Head of caudate nucleus (tissue), 42 donors: ENCODE results near the gene BUD13.
"Not testable (repeated sequence)": the region's sequence is repeated elsewhere in the genome, so short reads cannot be mapped to it uniquely, and the experiment has no call there.

Experiments used
- DNase-seq, 42 donors: peaks; one replicate each; pipeline versions ENCODE4 v3.0.0 to v3.0.0-alpha.2; 2020 to 2021; ENCODE audit warnings: mixed read lengths in 7 of 42
- intact Hi-C: fragments of 100-400 bp; cut with DNase I; formaldehyde crosslinking; loops from one replicate; pipeline ENCODE4 v1.15.0; 2022

The BUD13 gene, protein sequence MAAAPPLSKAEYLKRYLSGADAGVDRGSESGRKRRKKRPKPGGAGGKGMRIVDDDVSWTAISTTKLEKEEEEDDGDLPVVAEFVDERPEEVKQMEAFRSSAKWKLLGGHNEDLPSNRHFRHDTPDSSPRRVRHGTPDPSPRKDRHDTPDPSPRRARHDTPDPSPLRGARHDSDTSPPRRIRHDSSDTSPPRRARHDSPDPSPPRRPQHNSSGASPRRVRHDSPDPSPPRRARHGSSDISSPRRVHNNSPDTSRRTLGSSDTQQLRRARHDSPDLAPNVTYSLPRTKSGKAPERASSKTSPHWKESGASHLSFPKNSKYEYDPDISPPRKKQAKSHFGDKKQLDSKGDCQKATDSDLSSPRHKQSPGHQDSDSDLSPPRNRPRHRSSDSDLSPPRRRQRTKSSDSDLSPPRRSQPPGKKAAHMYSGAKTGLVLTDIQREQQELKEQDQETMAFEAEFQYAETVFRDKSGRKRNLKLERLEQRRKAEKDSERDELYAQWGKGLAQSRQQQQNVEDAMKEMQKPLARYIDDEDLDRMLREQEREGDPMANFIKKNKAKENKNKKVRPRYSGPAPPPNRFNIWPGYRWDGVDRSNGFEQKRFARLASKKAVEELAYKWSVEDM

DNA sequence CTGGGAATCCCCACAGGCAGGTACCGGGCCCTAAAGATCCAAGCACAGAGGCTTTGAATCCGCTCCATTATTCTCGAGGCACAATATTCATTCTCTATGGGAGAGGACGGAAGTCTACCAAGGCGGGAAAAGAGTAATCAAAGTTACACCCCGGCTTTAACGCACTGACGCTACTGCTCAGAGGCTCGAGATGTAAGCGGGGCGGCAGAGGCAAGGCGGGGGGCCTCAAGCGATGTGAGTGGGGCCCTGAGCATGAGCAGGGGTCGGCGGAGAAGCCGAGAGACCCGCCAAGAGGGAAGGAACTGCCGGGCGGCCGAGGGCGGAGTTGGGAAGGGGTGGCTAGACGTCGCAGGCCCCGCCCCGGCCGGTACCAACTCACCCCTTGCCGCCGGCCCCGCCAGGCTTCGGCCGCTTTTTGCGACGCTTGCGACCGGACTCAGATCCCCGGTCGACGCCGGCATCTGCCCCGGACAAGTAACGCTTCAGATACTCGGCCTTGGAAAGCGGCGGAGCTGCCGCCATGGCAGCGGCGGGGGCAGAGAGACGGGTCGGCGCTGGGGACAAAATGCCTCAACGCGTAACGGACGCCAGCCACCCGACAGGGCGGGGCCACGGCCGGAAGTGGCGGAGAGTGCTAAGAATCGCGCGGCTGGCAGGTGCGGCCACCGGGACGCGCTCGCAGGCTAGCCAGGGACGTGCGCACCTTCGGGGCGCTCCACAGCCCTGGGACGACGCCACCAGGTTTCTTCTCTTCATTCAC lies at the start of gene BUD13:
BUD13 (minus strand) TSS at position 545 of the 760 bp plus-strand sequence; CDS start at position 522, 23 bp downstream.
- intact Hi-C loops, result no loop called here
- DNase-seq, result peak; percentile 75 to 96 (median 92)

DNA sequence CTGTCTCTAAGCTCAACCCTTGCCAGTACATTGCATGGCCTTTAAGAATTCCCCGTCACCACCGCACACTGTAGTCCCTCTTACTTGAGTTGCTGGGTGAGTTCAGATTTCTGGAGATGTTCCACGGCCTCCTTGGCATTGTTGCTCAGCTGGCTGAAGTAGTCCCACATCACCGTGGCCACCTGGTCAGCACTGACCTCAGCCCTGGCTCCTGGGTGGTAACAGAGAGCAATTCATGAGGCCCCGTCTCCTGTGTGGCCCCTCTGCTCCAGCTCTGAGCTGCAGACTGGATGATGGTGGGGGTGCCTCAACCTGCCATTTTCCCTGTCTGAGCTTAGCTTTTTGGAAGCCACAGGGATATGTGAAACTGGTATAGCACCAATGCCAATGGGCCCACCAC lies 49.8 kb upstream of the BUD13 start:
- DNase-seq, result no peak
- intact Hi-C loops, result no loop called here

DNA sequence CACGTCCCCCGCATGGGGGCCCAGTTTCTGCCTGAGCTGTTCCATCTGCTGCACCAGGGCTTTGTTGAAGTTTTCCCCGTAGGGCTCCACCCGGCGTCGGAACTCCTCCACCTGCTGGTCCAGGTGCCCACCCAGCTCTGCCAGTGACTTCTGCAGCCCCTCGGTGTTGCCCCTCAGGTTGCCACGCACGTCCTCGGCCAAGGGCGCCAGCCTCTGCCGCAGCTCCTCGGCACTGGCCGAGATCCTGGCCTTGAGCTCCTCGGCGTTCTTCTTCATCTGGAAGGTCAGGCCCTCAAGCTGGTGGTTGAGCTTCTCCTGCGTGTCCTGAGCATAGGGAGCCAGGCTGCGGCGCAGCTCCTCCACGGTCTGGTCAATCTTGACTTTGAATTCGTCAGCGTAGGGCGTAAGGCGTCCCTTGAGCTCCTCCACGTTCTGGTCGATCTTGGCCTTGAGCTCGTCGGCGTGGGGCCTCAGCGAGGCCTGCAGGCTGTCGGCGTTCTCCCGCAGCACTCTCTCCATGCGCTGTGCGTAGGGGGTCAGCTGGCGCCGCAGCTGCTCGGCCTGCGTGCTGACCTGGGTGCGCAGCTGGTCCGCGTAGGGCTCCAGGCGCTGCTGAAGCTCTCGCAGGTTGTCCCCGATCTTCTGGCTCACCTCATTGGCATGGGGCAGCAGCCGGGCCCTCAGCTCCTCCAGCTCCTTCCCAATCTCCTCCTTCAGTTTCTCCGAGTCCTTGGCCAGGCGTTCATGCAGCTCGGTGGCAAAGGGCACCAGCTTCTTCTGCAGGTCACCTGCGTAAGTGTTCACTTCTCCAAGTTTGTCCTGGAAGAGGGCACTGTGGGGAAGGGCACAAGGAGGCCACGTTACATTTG lies 48.5 kb upstream of the BUD13 start:
- intact Hi-C loops, result no loop called here
- peak in 2 of 42 donors; percentile 18 to 33 for DNase-seq

DNA sequence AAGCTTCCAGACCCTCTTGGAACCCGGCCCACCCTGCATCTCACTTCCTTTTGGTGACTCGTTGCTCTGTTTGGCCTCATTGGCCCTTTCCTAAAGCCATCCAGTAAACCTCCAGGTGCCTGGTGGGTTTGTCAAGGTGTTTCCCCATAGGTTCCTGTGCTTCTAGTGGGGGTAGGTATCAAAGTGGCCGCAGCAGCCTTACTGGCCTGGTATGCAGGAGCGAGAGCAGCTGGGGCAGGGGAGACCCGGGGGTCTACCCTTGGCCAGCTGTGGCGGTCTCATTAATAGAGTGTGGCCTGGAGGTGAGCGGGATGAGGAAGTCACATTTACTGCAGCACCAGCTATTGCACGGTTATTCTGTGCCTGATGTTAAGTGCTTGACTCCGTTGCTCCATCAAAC lies 46.3 kb upstream of the BUD13 start:
- DNase-seq, result peak in 1 of 42 donors; percentile 12
- intact Hi-C loops, result no loop called here

DNA sequence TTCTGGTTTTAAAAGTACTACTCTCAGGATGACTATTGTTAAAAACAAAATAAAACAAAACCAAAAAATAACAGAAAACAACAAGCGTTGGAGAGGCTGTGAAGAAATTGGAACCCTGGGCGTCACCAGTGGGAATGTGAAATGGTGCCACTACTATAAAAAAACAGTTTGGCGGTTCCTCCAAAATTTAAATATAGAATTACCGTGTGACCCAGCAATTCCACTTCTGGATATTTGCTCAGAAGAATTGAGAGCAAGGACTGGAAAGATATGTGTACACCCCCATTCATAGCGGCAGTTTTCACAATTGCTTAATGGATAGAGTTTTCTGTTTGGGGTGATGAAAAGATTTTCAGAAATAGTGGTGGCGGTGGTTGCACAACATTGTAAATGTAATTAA lies 41.7 kb upstream of the BUD13 start:
- no peak for DNase-seq
- intact Hi-C loops, result no loop called here

DNA sequence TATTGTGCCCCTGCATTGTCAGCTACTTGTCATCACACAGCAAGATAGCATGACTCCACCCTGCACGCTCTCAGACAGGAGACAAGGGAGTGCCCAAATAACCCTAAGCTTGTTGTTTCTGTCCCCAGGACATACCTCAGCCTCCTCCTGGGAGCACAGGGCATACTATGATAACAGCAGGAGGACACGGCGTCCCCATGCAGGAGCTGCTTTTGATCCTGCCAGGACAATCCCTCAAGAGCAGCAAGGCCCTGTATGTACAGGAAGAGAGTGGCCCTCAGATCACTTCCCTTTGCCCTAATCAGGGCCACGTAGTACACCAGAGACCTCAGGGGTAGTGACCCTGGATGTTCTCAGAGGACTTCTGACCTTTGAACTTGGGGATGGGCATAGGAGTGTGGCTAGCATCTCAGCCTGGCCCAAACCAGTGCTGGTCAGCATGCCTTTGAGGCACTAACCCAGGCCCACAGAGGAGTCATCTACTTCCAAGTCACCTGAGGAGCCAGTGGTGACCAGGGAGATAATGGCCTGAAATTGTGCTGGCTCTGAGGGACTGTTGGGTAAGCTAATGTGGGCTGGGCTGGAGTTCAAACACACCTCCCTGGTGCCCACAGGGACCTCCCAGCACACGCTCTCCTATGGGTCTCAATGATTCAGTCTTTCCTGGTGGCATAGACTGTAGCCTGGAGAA lies 41.1 kb upstream of the BUD13 start:
- intact Hi-C loops, result no loop called here
- peak in 1 of 42 donors; percentile 23 for DNase-seq

DNA sequence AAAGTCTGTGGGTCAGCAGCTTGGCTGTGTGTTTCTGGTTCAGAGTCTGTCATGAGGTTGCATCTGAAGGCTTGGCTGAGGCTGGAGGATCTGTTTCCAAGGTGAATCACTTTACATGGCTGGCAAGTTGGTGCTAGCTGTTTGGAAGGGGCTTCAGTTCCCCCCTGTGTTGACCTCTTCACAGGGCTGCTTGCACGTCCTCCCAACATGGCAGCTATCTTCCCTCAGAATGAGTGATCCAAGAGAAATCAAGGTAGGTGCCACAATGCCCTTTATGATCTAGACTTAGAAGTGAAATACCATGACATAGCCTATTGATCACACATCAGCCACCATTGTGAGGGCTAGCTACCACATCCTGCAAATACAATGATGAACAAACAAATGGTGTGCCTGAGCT lies 40.4 kb upstream of the BUD13 start:
- intact Hi-C loops, result no loop called here
- peak in 1 of 42 donors; percentile 27 for DNase-seq

DNA sequence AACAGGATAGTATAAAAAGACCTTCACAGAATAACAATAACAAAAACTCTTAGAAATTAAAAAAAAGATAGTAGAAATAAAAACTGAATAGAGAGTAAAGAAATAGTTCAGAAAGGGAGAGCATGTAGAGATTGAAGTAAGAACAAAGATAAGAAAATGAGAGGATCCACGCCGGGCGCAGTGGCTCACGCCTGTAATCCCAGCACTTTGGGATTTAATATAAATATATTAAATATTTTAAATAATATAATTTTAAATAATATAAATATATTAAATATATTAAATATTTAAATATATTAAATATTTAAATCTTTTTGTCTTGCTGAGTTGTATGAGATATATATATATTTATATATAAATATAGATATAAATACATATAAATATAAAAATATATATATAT lies 39.3 kb upstream of the BUD13 start:
- peak in 2 of 42 donors; percentile 30 to 34 for DNase-seq

DNA sequence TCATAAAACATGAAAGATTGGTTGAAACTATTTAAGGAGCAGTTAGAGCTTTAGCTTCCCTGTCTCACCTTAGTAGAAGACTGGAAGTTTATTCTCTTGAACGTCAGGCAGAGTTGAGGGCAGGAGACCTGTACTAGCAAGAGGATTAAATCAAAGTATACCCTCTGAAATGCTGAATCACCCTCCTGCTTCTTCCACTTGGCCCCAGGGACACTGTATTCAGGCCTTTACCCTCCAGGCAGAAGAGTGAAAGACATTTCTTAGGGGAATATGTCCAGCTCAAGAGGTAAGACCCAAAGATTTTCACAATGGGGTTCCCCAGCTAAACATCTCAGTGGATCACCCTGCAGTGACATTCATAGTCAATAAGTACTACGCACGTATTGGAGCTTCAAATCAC lies 38.4 kb upstream of the BUD13 start:
- DNase-seq, result no peak
- intact Hi-C loops, result no loop called here

More for the DNA sequence above, 39.3 kb upstream of the BUD13 start:
- intact Hi-C loops, result no loop called here

DNA sequence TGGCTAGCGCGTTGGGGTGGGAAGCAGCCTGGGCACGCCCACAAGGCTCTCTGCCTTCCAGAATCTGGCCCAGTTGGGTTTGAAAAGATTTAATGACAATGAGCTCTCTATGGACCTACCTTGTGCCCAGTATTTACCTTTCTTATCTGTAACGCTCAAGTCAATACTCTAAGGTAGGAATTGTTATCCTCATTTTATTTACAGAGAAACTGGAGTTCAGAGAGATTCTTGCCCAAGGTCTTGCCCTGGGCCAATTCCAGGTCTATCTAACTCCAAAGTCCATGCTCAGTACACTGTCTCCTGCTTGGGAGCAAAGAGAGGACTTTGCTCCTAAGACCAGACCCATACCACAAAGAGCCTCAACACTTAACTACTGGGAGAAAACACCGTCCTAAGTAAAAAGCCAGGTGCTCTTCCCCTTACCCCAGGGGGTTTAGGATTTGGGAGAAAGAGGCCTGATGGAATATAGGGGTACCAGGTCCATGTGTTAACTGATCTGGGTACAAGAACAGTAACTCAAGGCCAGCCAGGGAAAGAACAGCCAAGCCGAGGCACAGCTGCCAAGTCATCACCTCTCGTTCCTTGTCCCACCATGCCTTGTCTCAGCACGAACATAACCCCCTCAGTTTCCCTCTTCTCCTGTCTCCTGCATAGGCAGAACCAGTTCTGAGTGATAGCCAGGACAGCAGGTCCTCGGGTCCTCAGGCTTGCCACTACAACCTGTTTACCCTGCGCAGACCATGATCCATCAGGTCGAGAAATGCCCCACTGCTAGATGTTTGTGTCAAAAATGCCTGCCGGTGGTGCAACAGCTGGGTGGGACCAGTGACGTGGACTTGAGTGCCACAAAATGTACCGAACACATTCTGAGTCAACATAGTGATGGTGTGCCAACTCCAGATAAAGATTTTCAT lies 35.7 kb upstream of the BUD13 start:
- DNase-seq, result no peak

DNA sequence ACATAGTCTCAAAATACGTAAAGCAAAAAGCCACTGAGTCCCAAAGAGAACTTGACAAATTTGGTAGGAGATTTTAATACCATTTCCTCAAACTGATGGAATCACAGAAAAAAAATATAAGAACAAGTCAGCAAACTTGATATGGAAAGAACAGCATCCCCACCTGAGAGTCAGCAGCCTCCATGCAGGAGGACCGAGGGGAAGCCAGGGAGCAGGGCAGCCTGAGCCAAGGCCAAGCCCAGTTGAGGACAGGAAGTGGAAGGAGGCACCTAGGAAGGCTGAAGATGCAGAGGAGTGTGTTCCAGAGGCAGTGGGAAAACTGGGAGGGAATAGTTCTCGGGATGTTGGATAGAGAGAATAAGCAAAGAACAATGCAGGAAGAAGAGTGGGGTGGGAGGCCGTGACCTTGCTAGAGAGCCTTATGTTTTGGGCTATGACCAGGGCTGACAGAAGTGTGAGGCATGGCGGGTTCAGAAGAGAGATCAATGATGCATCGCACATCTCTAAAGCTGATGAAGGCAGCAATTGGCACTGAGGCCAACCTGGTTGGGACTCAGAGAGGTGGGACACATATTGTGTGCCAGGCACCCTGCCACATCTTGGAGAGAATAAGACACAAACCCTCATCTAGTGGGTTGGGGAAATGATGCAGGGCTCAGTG lies 34.9 kb upstream of the BUD13 start:
- intact Hi-C loops, result no loop called here
- DNase-seq, result no peak

More for the DNA sequence above, 35.7 kb upstream of the BUD13 start:
- intact Hi-C loops, result no loop called here

DNA sequence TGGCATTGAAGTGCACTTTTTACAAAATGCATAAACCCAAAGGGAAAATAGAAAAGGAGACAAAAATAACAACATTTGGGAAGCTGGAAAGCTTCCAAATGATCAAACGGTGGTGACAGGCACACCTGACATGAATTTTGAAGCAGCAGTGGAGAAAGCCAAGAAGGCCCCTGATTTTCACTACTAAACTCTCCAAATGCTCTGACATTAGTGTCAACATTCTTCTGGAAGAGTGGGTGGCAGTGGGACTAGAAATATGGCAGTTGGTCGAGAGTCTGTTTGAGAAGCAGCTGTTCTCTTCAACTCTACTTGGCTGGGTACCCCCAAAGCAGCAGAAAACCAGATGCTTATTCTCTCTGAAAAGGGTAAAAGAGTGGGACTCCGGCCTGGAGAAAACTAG lies 31.2 kb upstream of the BUD13 start:
- no peak for DNase-seq
- intact Hi-C loops, result no loop called here

DNA sequence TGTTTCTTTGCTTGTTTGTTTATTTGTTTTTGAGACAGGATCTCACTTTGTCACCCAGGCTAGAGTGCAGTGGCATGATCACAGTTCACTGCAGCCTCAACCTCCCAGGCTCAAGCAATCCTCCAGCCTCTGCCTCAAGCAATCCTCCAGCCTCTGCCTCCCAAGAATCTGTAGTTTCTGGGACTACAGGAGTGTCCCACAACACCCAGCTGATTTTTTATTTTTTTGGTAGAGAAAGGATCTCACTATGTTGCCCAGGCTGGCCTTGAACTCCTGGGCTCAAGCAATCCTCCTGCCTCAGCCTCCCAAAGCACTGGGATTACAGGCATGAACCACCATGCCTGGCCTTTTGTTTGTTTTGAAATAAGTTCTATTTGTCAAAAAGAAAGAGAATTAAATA lies 28.9 kb upstream of the BUD13 start:
- DNase-seq, intact Hi-C loops: not testable (repeated sequence)

DNA sequence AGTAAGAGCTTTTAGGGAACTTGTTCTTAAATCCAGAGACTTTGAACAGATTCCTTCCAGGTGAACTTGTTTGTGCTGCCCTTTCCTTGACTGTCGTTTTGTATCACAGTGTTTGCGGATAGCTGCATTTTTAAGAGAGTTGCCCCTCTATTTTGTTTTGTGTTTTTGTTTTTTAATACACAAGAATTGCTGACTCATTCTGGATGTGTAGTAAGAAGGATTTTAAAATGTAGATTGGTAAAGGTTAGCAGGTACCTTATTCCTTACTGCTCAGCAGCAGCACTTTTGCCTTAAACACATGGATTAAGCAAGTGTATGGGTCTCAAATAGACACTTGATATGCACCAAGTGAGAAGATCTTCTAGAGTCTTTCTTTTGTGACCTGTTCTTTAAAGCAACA lies 27.8 kb upstream of the BUD13 start:
- intact Hi-C loops, result no loop called here

DNA sequence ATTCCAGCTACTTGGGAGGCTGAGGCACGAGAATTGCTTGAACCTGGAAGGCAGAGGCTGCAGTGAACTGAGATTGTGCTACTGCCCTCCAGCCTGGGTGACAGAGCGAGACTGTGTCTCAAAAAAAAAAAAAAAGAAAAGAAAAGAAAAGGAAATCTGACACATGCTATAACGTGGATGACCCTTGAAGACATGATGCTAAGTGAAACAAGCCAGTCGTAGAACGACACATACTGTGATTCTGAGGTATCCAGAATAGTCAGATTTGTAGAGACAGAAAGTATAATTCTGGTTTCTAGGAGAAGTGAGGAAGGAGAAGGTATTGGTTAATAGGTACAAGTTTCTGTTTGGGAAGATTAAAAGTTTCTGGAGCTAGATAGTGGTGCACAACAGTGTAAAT lies 25.6 kb upstream of the BUD13 start:
- DNase-seq, result no peak
- intact Hi-C loops, result no loop called here

More for the DNA sequence above, 27.8 kb upstream of the BUD13 start:
- no peak for DNase-seq

DNA sequence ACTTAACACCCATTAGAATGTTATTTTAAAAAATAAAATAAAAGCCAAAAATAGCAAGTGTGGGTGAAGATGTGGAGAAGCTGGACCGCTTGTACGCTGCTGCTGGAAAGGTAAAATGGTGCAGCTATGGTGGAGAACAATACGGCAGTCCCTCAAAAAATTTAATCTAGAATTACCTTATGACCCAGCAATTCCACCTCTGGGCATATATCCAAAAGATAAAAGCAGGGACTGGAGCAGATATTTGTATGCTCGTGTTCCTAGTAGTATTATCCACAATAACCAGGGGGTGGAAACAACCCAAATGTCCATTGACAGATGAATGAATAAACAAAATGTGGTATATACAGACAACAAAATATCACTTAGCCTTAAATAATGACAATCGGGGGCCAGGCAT lies 25.0 kb upstream of the BUD13 start:
- intact Hi-C loops, result no loop called here
- no peak for DNase-seq

DNA sequence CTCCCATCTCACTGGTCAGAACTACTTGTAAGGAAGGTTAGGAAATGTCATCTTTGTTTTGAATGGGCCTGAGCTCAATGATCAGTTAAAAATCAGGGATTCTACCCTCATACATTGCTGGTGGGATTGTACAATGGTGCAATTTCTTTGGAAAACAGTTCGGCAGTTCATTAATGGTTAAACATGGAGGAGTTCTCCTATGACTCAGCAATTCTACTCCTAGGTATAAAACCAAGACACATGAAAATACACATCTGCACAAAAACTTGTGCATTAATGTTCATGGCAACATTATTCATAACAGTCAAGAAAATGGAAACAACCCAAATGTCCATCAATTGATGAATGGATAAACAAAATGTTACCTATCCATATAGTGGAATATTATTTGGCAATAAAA lies 23.8 kb upstream of the BUD13 start:
- DNase-seq, result no peak
- intact Hi-C loops, result no loop called here
